PFSK-1 (cell line): ENCODE results near the gene CHSY3.

Experiments used
- FOXP2 ChIP-seq: optimal IDR thresholded peaks from 2 replicates; pipeline ENCODE3; 2011; ENCODE audit warnings: borderline replicate concordance, control low read depth, inconsistent platforms; ENCODE audit not compliant: insufficient read depth; ENCODE audit errors: extremely low read length, extremely low read depth
- POLR2AphosphoS5 ChIP-seq: IDR thresholded peaks from 2 replicates; pipeline ENCODE4 v1.6.1; 2012; ENCODE audit warnings: low read depth, mild to moderate bottlenecking, control low read depth, low read length, moderate library complexity
- SIN3A ChIP-seq: IDR thresholded peaks from 2 replicates; pipeline ENCODE4 v1.6.1; 2012; ENCODE audit warnings: mild to moderate bottlenecking, low read length, moderate library complexity, borderline replicate concordance; ENCODE audit not compliant: insufficient read depth
- TAF1 ChIP-seq: IDR thresholded peaks from 2 replicates; pipeline ENCODE4 v1.6.1; 2012; ENCODE audit warnings: low read length, control low read depth, borderline replicate concordance; ENCODE audit not compliant: insufficient read depth
- TF ChIP-seq, protein P1 (sequence below), 2 experiments: IDR thresholded peaks; 2 replicates each; pipeline versions ENCODE4 v1.6.1 to v1.8.0; 2011 to 2012; ENCODE audit warnings: low read depth in 2 of 2, low read length in 2 of 2, control low read depth in 1 of 2, inconsistent platforms in 1 of 2, mild to moderate bottlenecking in 1 of 2, moderate library complexity in 1 of 2; ENCODE audit not compliant: insufficient read depth in 1 of 2

The CHSY3 gene

DNA sequence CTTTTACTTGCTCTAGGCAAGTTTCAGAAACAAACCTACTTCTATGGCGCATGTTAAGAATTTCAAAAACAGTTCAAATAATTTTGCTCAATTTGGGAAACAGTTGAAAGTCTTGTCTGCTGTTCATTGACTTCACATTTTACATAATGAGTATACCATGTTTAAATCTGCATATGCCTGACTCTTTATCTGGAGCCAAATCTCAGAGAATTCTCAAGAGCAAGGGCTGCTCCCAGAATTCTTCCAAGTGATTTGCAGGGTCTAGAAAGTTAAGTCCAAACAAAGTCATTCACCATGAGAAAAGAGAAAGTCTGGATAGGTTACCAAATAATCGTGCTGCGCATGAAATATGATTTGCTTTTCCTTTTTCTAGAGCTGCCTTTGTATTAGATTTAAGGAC, 160.2 kb downstream of the CHSY3 start:
- TF ChIP-seq, protein P1, sequence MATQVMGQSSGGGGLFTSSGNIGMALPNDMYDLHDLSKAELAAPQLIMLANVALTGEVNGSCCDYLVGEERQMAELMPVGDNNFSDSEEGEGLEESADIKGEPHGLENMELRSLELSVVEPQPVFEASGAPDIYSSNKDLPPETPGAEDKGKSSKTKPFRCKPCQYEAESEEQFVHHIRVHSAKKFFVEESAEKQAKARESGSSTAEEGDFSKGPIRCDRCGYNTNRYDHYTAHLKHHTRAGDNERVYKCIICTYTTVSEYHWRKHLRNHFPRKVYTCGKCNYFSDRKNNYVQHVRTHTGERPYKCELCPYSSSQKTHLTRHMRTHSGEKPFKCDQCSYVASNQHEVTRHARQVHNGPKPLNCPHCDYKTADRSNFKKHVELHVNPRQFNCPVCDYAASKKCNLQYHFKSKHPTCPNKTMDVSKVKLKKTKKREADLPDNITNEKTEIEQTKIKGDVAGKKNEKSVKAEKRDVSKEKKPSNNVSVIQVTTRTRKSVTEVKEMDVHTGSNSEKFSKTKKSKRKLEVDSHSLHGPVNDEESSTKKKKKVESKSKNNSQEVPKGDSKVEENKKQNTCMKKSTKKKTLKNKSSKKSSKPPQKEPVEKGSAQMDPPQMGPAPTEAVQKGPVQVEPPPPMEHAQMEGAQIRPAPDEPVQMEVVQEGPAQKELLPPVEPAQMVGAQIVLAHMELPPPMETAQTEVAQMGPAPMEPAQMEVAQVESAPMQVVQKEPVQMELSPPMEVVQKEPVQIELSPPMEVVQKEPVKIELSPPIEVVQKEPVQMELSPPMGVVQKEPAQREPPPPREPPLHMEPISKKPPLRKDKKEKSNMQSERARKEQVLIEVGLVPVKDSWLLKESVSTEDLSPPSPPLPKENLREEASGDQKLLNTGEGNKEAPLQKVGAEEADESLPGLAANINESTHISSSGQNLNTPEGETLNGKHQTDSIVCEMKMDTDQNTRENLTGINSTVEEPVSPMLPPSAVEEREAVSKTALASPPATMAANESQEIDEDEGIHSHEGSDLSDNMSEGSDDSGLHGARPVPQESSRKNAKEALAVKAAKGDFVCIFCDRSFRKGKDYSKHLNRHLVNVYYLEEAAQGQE (IDR thresholded peaks at IDR 0.05; ENCODE audit: insufficient read depth in 1 of 2, low read depth in 2 of 2, low read length in 2 of 2) = no peak
- TF ChIP-seq SIN3A (no peak), FOXP2 (no peak), TAF1 (no peak), POLR2AphosphoS5 (no peak)

DNA sequence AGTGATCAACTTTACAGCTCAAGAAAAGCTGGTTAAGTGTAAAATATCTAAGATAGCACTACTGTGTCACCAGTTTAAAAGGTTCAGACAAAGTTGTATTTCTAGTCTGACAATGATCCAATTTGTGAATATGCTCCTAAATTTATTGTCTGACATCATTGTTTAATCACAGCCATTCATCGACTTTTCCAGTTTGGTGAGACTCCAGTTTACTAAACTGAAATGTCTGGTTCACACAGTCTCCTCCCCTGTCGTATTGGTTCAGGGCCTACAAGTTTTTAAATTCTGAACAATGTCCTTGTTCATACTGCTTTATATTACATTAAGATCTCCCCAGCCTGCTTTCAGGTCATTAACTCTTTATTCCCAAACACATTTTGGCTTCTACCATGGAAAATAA, 161.4 kb downstream of the CHSY3 start:
- TF ChIP-seq SIN3A = no peak
- TF ChIP-seq FOXP2 = no peak
- TF ChIP-seq, protein P1 (IDR thresholded peaks at IDR 0.05; ENCODE audit: insufficient read depth in 1 of 2, low read depth in 2 of 2, low read length in 2 of 2) = no peak
- TF ChIP-seq POLR2AphosphoS5 = no peak
- TF ChIP-seq TAF1 = no peak

DNA sequence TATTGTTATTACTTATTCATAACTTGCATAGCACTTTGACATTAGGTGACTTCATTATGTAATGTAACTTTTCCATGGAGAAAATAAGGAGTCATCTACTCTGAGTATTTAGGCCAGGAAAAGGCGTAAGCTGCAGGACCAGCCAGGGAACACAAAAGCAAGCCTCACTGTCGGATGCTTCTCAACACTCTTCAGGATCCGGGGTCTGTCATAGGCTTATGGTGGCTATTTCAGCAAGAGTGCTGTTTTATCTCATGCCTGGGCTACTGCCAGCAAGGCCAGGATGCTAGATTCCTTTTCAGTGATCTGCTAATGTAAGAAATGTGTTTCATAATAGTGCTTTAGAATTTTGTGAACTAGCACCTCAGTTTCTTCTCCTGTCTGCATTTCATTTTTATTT, 162.4 kb downstream of the CHSY3 start:
- no peak for TF ChIP-seq POLR2AphosphoS5
- no peak for TF ChIP-seq TAF1
- no peak for TF ChIP-seq SIN3A
- TF ChIP-seq, protein P1 (IDR thresholded peaks at IDR 0.05; ENCODE audit: insufficient read depth in 1 of 2, low read depth in 2 of 2, low read length in 2 of 2) = no peak
- TF ChIP-seq FOXP2 = no peak

DNA sequence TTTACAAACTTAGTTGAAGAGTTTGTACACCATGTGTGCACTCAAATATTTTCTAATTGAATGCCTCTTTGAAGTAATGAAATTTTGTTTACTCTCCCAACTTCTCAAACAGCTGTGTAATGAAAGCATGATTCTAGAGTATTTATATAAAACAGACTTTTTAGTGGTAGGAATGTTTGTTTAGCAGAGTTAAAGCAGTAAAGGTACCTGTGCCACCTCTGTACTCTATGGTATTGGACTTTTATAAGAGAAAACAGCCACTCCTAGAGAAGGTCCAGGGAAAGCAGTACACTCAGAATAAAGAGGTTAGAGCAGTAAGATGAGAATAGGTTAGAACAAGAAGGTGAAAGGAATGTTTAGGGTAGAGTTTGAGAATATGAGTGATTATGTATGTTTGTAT, 163.1 kb downstream of the CHSY3 start:
- no peak for TF ChIP-seq FOXP2
- TF ChIP-seq POLR2AphosphoS5 = no peak
- TF ChIP-seq SIN3A = no peak
- TF ChIP-seq, protein P1 (IDR thresholded peaks at IDR 0.05; ENCODE audit: insufficient read depth in 1 of 2, low read depth in 2 of 2, low read length in 2 of 2) = no peak
- no peak for TF ChIP-seq TAF1

DNA sequence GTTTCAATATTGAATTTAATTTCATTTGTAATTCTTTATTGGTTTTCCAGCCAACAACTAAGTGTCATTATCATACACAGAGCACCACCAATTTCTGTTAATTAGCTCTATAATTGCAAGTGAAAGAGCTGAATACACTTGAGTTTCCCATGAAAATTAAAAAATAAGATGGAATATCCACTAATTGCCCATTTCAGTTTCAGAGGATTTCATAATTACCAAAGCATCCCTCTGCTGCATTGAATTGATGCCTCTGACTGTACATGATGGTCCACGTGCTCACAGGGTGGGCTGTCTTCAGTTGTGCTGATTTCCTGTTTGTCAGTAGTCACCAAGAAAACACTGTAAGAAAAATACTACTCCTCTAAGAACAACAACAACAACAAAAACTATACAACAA, 163.8 kb downstream of the CHSY3 start:
- no peak for TF ChIP-seq FOXP2
- TF ChIP-seq TAF1 = no peak
- TF ChIP-seq POLR2AphosphoS5 = no peak
- no peak for TF ChIP-seq SIN3A
- TF ChIP-seq, protein P1 (IDR thresholded peaks at IDR 0.05; ENCODE audit: insufficient read depth in 1 of 2, low read depth in 2 of 2, low read length in 2 of 2) = no peak
